H9 (cell line): ENCODE data around the gene CROT. TPM values are rescaled to one million over a fixed set of nuclear protein-coding genes. Genes with fewer than 3 reads are reported as not detected.

Source experiments
- DNase-seq: peaks from one replicate; pipeline ENCODE4 v3.0.0-alpha.2; 2017
- H2AFZ ChIP-seq: one replicate; pipeline ENCODE4 v1.6.1; 2013; ENCODE audit warnings: mild to moderate bottlenecking, low read length, control low read depth, moderate library complexity
- H2AK5ac ChIP-seq: 2 replicates; pipeline ENCODE4 v1.6.1; 2013; ENCODE audit warnings: low read length, control low read depth, mixed read lengths; ENCODE audit not compliant: insufficient read length
- H2BK120ac ChIP-seq: one replicate; pipeline ENCODE4 v1.6.1; 2013; ENCODE audit warnings: low read depth, mild to moderate bottlenecking, low read length, control low read depth, inconsistent platforms; ENCODE audit not compliant: poor library complexity, severe bottlenecking
- H2BK12ac ChIP-seq: 2 replicates; pipeline ENCODE4 v1.6.1; 2013; ENCODE audit warnings: low read length, control low read depth, mixed read lengths, low read depth; ENCODE audit not compliant: insufficient read length
- H2BK15ac ChIP-seq: 2 replicates; pipeline ENCODE4 v1.6.1; 2013; ENCODE audit warnings: low read depth, low read length, control low read depth
- H2BK20ac ChIP-seq: one replicate; pipeline ENCODE4 v1.6.1; 2013; ENCODE audit warnings: low read depth, mild to moderate bottlenecking, low read length, control low read depth, inconsistent platforms; ENCODE audit not compliant: poor library complexity, severe bottlenecking
- H2BK5ac ChIP-seq: 2 replicates; pipeline ENCODE4 v1.6.1; 2013; ENCODE audit warnings: low read length, control low read depth, mixed read lengths; ENCODE audit not compliant: insufficient read length
- H3K14ac ChIP-seq: 2 replicates; pipeline ENCODE4 v1.6.1; 2013; ENCODE audit warnings: low read length, control low read depth; ENCODE audit not compliant: insufficient read depth
- H3K18ac ChIP-seq: 2 replicates; pipeline ENCODE4 v1.6.1; 2013; ENCODE audit warnings: low read depth, mild to moderate bottlenecking, mixed read lengths, low read length, control low read depth; ENCODE audit not compliant: insufficient read length
- H3K23ac ChIP-seq: 2 replicates; pipeline ENCODE4 v1.6.1; 2013; ENCODE audit warnings: low read length, control low read depth, mixed read lengths, low read depth; ENCODE audit not compliant: insufficient read length
- H3K23me2 ChIP-seq: 2 replicates; pipeline ENCODE4 v1.6.1; 2013; ENCODE audit warnings: low read depth, mild to moderate bottlenecking, mixed read lengths, low read length, control low read depth; ENCODE audit not compliant: insufficient read length, poor library complexity, severe bottlenecking
- H3K27ac ChIP-seq: 2 replicates; pipeline ENCODE4 v1.5.1; 2013; ENCODE audit warnings: low read length, control low read depth, mixed read lengths, low read depth; ENCODE audit not compliant: insufficient read length
- H3K27me3 ChIP-seq: 2 replicates; pipeline ENCODE4 v1.6.1; 2013; ENCODE audit warnings: low read length, control low read depth, inconsistent platforms; ENCODE audit not compliant: insufficient read depth
- H3K4ac ChIP-seq: 2 replicates; pipeline ENCODE4 v1.6.1; 2013; ENCODE audit warnings: low read depth, mild to moderate bottlenecking, control low read depth, inconsistent platforms, low read length, moderate library complexity
- H3K4me1 ChIP-seq: 2 replicates; pipeline ENCODE4 v1.6.1; 2013; ENCODE audit warnings: low read length, control low read depth, inconsistent platforms; ENCODE audit not compliant: insufficient read depth
- H3K4me2 ChIP-seq: 2 replicates; pipeline ENCODE4 v1.6.1; 2013; ENCODE audit warnings: low read length, control low read depth, mixed read lengths; ENCODE audit not compliant: insufficient read length, insufficient read depth
- H3K56ac ChIP-seq: 2 replicates; pipeline ENCODE4 v1.6.1; 2013; ENCODE audit warnings: low read depth, mild to moderate bottlenecking, mixed read lengths, low read length, control low read depth; ENCODE audit not compliant: insufficient read length
- H3K79me1 ChIP-seq: 2 replicates; pipeline ENCODE4 v1.6.1; 2013; ENCODE audit warnings: low read depth, mild to moderate bottlenecking, moderate library complexity, low read length, control low read depth, inconsistent platforms; ENCODE audit not compliant: insufficient read depth, poor library complexity, severe bottlenecking
- H3K79me2 ChIP-seq: 2 replicates; pipeline ENCODE4 v1.6.1; 2013; ENCODE audit warnings: low read length, control low read depth, inconsistent platforms; ENCODE audit not compliant: insufficient read depth
- H3K9ac ChIP-seq: 2 replicates; pipeline ENCODE4 v1.6.1; 2013; ENCODE audit warnings: low read length, control low read depth, mixed read lengths; ENCODE audit not compliant: insufficient read length; ENCODE audit errors: extremely low read depth
- H3K9me3 ChIP-seq: one replicate; pipeline ENCODE4 v1.6.1; 2013; ENCODE audit warnings: low read depth, low read length, inconsistent platforms; ENCODE audit not compliant: control insufficient read depth
- H3T11ph ChIP-seq: one replicate; pipeline ENCODE4 v1.6.1; 2013; ENCODE audit warnings: mild to moderate bottlenecking, low read length, control low read depth, inconsistent platforms
- H4K20me1 ChIP-seq: one replicate; pipeline ENCODE4 v1.6.1; 2013; ENCODE audit not compliant: control insufficient read depth, insufficient read length, insufficient read depth
- H4K5ac ChIP-seq: 2 replicates; pipeline ENCODE4 v1.6.1; 2013; ENCODE audit warnings: low read depth, mild to moderate bottlenecking, mixed read lengths, low read length, control low read depth; ENCODE audit not compliant: insufficient read length
- H4K8ac ChIP-seq: replicated peaks from 2 replicates; pipeline ENCODE4 v1.6.1; 2013; ENCODE audit warnings: low read length, control low read depth, mixed read lengths, low read depth; ENCODE audit not compliant: insufficient read length
- H4K91ac ChIP-seq: 2 replicates; pipeline ENCODE4 v1.6.1; 2013; ENCODE audit warnings: low read depth, mild to moderate bottlenecking, moderate library complexity, mixed read lengths, low read length, control low read depth; ENCODE audit not compliant: insufficient read length
- H3K27ac Mint-ChIP-seq, 3 experiments: 2 replicates in 2 of 3; 3 replicates in 1 of 3; pipeline ENCODE4 v1.8.0; 2020 to 2021; ENCODE audit warnings: mixed read lengths in 3 of 3, mild to moderate bottlenecking in 1 of 3, moderate library complexity in 1 of 3
- H3K27me3 Mint-ChIP-seq: 2 replicates; pipeline ENCODE4 v1.8.0; 2021; ENCODE audit warnings: low read depth, mild to moderate bottlenecking, moderate library complexity, mixed read lengths
- H3K36me3 Mint-ChIP-seq, 3 experiments: 2 replicates in 2 of 3; 3 replicates in 1 of 3; pipeline ENCODE4 v1.8.0; 2020 to 2021; ENCODE audit warnings: low read depth in 3 of 3, mixed read lengths in 3 of 3; ENCODE audit not compliant: insufficient read depth in 1 of 3
- H3K4me1 Mint-ChIP-seq, 2 experiments: 2 replicates each; pipeline ENCODE4 v1.8.0; 2020; ENCODE audit warnings: mixed read lengths in 2 of 2
- H3K4me3 Mint-ChIP-seq, 2 experiments: 2 replicates in 1 of 2; 3 replicates in 1 of 2; pipeline ENCODE4 v1.8.0; 2020 to 2021; ENCODE audit warnings: mild to moderate bottlenecking in 2 of 2, mixed read lengths in 2 of 2, moderate library complexity in 1 of 2
- H3K9me3 Mint-ChIP-seq, 2 experiments: 2 replicates in 1 of 2; 3 replicates in 1 of 2; pipeline ENCODE4 v1.8.0; 2020; ENCODE audit warnings: mild to moderate bottlenecking in 2 of 2, mixed read lengths in 2 of 2, moderate library complexity in 1 of 2
- CTCF ChIP-seq: fragments of 200-600 bp; sonication (generic); conservative IDR thresholded peaks from 3 replicates; pipeline ENCODE4 v1.8.0; 2021; ENCODE audit warnings: antibody characterized with exemption, mild to moderate bottlenecking
- WGBS: extraction: QIAGEN DNeasy Blood & Tissue Kit; methylation state at CpG from one replicate; pipeline ENCODE4 v1.1.7; 2013; ENCODE audit warnings: missing lambda C conversion rate, low lambda C conversion rate, mixed read lengths; ENCODE audit not compliant: insufficient read length; ENCODE audit errors: extremely low coverage; 5-methylcytosine and 5-hydroxymethylcytosine counted together
- total RNA-seq: library from RNA; stranded (reverse); gene quantifications from 2 replicates; pipeline ENCODE4 v1.2.1, GENCODE V29; 2021

The CROT gene
- total RNA-seq, 1 experiment from 2014 or later = 6.0 TPM

GRCh38 chr7:87413951-87414793 is 68.7 kb downstream of the CROT start:
- Histone ChIP-seq H4K91ac (no peak overlapping the region), H4K8ac (no peak overlapping the region), H3K4me1 (no peaks in the 10 kb centered on the region), H3K4me2 (no peak overlapping the region), H2BK5ac (no peak overlapping the region), H2BK120ac (no peak overlapping the region), H2BK12ac (no peak overlapping the region), H3K27me3 (no peaks in the 10 kb centered on the region), H3T11ph (no peak overlapping the region), H2AFZ (no peak overlapping the region), H3K9me3 (no peaks in the 10 kb centered on the region), H3K27ac (no peak overlapping the region), H2AK5ac (no peak overlapping the region), H3K23me2 (no peaks in the 10 kb centered on the region), H3K56ac (no peak overlapping the region), H3K18ac (no peak overlapping the region), H3K79me1 (no peaks in the 10 kb centered on the region), H4K20me1 (no peaks in the 10 kb centered on the region), H4K5ac (no peak overlapping the region), H2BK15ac (no peak overlapping the region), H3K14ac (no peak overlapping the region), H2BK20ac (no peak overlapping the region), H3K4ac (no peak overlapping the region), H3K9ac (no peak overlapping the region), H3K79me2 (no peaks in the 10 kb centered on the region), H3K23ac (no peak overlapping the region)
- H3K36me3 Mint-ChIP-seq = no peaks in the 10 kb centered on the region
- no peak overlapping the region for H3K27ac Mint-ChIP-seq
- no peaks in the 10 kb centered on the region for H3K27me3 Mint-ChIP-seq
- no peak overlapping the region for H3K4me3 Mint-ChIP-seq
- TF ChIP-seq CTCF = no peak
- no peak for DNase-seq
- WGBS = no CpG with 5 or more reads among the region's 4 CpGs
- no peaks in the 10 kb centered on the region for H3K9me3 Mint-ChIP-seq
- no peaks in the 10 kb centered on the region for H3K4me1 Mint-ChIP-seq
